Endodermal cell (in vitro differentiated cells): ENCODE data around the gene RAB25. TPM values are rescaled to one million over a fixed set of nuclear protein-coding genes. Genes with fewer than 3 reads are reported as not detected.

Experiments used
- DNase-seq: peaks from one replicate; pipeline ENCODE4 v3.0.0-alpha.2; 2017
- H3K27ac ChIP-seq: 2 replicates; pipeline ENCODE4 v1.5.1; 2013; ENCODE audit warnings: mild to moderate bottlenecking, low read depth, low read length, moderate library complexity
- H3K27me3 ChIP-seq: 2 replicates; pipeline ENCODE4 v1.6.1; 2013; ENCODE audit warnings: mild to moderate bottlenecking, low read length, moderate library complexity; ENCODE audit not compliant: insufficient read depth, control insufficient read depth, poor library complexity, severe bottlenecking
- H3K36me3 ChIP-seq: 2 replicates; pipeline ENCODE4 v1.7.0; 2013; ENCODE audit warnings: mild to moderate bottlenecking, low read length, moderate library complexity; ENCODE audit not compliant: control insufficient read depth, insufficient read depth
- H3K4me1 ChIP-seq: one replicate; pipeline ENCODE4 v1.7.0; 2013; ENCODE audit warnings: low read length; ENCODE audit not compliant: control insufficient read depth, insufficient read depth
- H3K4me3 ChIP-seq: 2 replicates; pipeline ENCODE4 v1.5.1; 2013; ENCODE audit warnings: mild to moderate bottlenecking, low read length, moderate library complexity
- H3K9ac ChIP-seq: 2 replicates; pipeline ENCODE4 v1.6.1; 2013; ENCODE audit warnings: mild to moderate bottlenecking, low read length, moderate library complexity; ENCODE audit not compliant: poor library complexity, severe bottlenecking; ENCODE audit errors: extremely low read depth
- H3K9me3 ChIP-seq: 2 replicates; pipeline ENCODE4 v1.6.1; 2013; ENCODE audit warnings: mild to moderate bottlenecking, low read length, moderate library complexity; ENCODE audit not compliant: control insufficient read depth
- H3K27ac Mint-ChIP-seq: 2 replicates; pipeline ENCODE4 v1.8.0; 2020; ENCODE audit warnings: mixed read lengths
- H3K27me3 Mint-ChIP-seq: 2 replicates; pipeline ENCODE4 v1.8.0; 2021; ENCODE audit warnings: mild to moderate bottlenecking, mixed read lengths; ENCODE audit not compliant: insufficient read depth
- H3K36me3 Mint-ChIP-seq: 2 replicates; pipeline ENCODE4 v1.8.0; 2020; ENCODE audit warnings: low read depth, mixed read lengths
- H3K4me1 Mint-ChIP-seq: 2 replicates; pipeline ENCODE4 v1.8.0; 2020; ENCODE audit warnings: mixed read lengths
- H3K4me3 Mint-ChIP-seq: 2 replicates; pipeline ENCODE4 v1.8.0; 2020; ENCODE audit warnings: mild to moderate bottlenecking, moderate library complexity, mixed read lengths
- H3K9me3 Mint-ChIP-seq: 2 replicates; pipeline ENCODE4 v1.8.0; 2020; ENCODE audit warnings: mild to moderate bottlenecking, mixed read lengths
- CTCF ChIP-seq: fragments of 200-600 bp; sonication (generic); conservative IDR thresholded peaks from 2 replicates; pipeline ENCODE4 v1.5.0; 2021; ENCODE audit warnings: antibody characterized with exemption, mild to moderate bottlenecking
- WGBS, 2 experiments: methylation state at CpG; one replicate each; pipeline versions ENCODE4 v1.1.5 to v1.1.7; 2013; ENCODE audit warnings: missing lambda C conversion rate in 2 of 2, mixed read lengths in 1 of 2; ENCODE audit not compliant: insufficient coverage in 1 of 2, insufficient read length in 1 of 2; 5-methylcytosine and 5-hydroxymethylcytosine counted together
- total RNA-seq, 2 donors: library from RNA; stranded (reverse); fragmentation: NEBNext Ultra II Directional in 1 of 2; extraction: Animal tissue kit (Norgen Biotek cat#: 25700) in 1 of 2; gene quantifications; 2 replicates in 1 of 2; 3 replicates in 1 of 2; pipeline ENCODE4 v1.2.1, GENCODE V29; 2021

Gene RAB25
- total RNA-seq, 2 donors from 2014 or later: 82.0 to 84.4 TPM

GRCh38 chr1:156076609-156077429 is 15.9 kb downstream of the RAB25 start:
- Mint-ChIP-seq H3K36me3 (peaks cover 49% of the 10 kb centered on the region), H3K4me3 (peak overlapping the region; percentile 99), H3K9me3 (no peaks in the 10 kb centered on the region), H3K27ac (peak overlapping the region; percentile 94), H3K27me3 (no peaks in the 10 kb centered on the region), H3K4me1 (peaks cover 71% of the 10 kb centered on the region)
- H3K9ac ChIP-seq: no peak overlapping the region
- H3K27ac ChIP-seq: peak overlapping the region; percentile 71
- H3K4me1 ChIP-seq: peaks cover 26% of the 10 kb centered on the region
- 59 to 61% methylated on average over 28 to 73 of the region's 73 CpGs for WGBS, 2 experiments
- peak overlapping the region; percentile 38 for H3K4me3 ChIP-seq
- no peaks in the 10 kb centered on the region for H3K9me3 ChIP-seq
- DNase-seq: peak; percentile 85
- H3K36me3 ChIP-seq: peaks cover 66% of the 10 kb centered on the region
- no peaks in the 10 kb centered on the region for H3K27me3 ChIP-seq
- TF ChIP-seq CTCF: no peak

GRCh38 chr1:156077430-156077760 is 16.4 kb downstream of the RAB25 start:
- H3K27ac Mint-ChIP-seq: peak overlapping the region; percentile 94
- peaks cover 26% of the 10 kb centered on the region for H3K4me1 ChIP-seq
- peak overlapping the region; percentile 71 for H3K27ac ChIP-seq
- peaks cover 47% of the 10 kb centered on the region for H3K36me3 Mint-ChIP-seq
- TF ChIP-seq CTCF: no peak
- H3K36me3 ChIP-seq: peaks cover 65% of the 10 kb centered on the region
- H3K9ac ChIP-seq: peak overlapping the region; percentile 39
- H3K4me1 Mint-ChIP-seq: peaks cover 69% of the 10 kb centered on the region
- WGBS, 2 experiments: 83 to 88% methylated on average over 13 to 19 of the region's 19 CpGs
- no peaks in the 10 kb centered on the region for H3K9me3 Mint-ChIP-seq
- DNase-seq: peak; percentile 67
- H3K4me3 ChIP-seq: peak overlapping the region; percentile 96
- no peaks in the 10 kb centered on the region for H3K9me3 ChIP-seq
- peak overlapping the region; percentile 99 for H3K4me3 Mint-ChIP-seq
- no peaks in the 10 kb centered on the region for H3K27me3 Mint-ChIP-seq
- H3K27me3 ChIP-seq: no peaks in the 10 kb centered on the region

GRCh38 chr1:156078728-156079127 is 17.8 kb downstream of the RAB25 start:
- Mint-ChIP-seq H3K9me3 (no peaks in the 10 kb centered on the region), H3K27ac (peak overlapping the region; percentile 20), H3K4me1 (peaks cover 59% of the 10 kb centered on the region), H3K4me3 (peak overlapping the region; percentile 99), H3K27me3 (no peaks in the 10 kb centered on the region), H3K36me3 (peaks cover 40% of the 10 kb centered on the region)
- H3K36me3 ChIP-seq: peaks cover 55% of the 10 kb centered on the region
- peak; percentile 38 for DNase-seq
- no peak overlapping the region for H3K9ac ChIP-seq
- WGBS, 2 experiments: 77 to 94% methylated on average over 4 to 5 of the region's 5 CpGs
- H3K27ac ChIP-seq: peak overlapping the region; percentile 47
- H3K9me3 ChIP-seq: no peaks in the 10 kb centered on the region
- peak overlapping the region; percentile 96 for H3K4me3 ChIP-seq
- peaks cover 22% of the 10 kb centered on the region for H3K4me1 ChIP-seq
- H3K27me3 ChIP-seq: no peaks in the 10 kb centered on the region
- TF ChIP-seq CTCF: no peak
